Measurements from ENCODE around the gene ERICH4.
"Not testable (repeated sequence)": the region's sequence is repeated elsewhere in the genome, so short reads cannot be mapped to it uniquely, and the experiment has no call there.

The ERICH4 gene, protein sequence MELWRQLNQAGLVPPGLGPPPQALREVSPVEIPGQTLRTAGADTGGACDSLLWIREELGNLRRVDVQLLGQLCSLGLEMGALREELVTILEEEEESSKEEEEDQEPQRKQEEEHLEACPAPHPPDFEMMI

DNA sequence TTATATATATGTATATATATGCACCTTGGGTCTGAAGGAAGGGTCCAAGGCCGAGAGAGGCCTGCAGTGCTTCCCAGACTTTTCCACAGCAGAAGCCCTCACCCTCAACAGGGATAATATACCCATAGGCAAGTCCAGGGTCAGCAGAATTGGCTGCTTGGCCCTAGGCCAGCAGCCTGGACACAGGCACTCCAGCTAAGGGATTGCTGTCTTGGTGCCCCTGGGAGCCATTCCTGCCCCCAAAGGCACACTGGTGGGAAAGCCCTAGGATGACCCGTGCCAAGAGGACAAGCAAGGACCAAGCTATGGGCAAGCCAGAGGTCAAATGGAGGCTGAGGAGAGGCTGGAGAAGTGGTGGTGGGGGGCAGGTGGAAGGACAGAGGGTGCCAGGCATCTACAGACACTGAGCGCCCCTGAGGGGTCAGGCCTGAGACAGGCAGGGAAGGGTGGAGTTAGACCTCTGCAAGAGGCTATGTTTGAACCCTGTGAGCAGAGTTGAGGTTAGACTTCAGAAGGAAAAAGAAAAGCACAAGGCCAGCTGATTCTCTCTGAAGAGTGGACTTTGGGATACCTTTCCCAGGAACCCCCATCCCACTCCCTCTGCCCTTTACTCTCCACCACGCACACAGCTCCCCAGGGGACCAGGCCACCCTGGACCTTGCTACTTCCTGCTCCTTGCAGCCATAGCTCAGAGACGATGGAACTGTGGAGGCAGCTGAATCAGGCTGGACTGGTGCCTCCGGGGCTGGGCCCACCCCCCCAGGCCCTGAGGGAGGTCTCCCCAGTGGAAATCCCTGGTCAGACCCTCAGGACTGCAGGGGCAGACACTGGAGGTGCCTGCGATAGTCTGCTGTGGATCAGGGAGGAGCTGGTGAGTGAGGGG is at the start of gene ERICH4:
Gene ERICH4 (plus strand): TSS at position 684 of the 883 bp plus-strand sequence. CDS start 14 bp downstream, at position 698.
- no peak for DNase-seq

DNA sequence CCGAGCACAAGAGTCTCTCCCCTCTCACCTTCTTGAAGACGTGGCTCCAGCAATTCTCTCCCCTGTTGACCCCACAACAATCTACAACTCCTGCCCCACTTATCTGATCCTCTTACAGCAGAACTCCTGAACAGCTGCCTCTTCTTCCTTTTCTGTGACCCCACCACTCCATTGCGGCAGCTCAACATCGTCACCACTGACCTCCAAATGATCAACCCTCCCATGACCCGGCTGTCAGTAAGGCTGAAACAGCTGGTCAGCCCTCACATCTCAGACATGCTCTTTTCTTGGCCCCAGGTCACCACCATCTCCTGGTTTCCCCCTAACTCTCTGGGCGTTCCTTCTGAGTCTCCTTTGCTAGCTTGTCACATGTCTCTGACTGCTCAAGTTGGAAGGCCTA is 47.6 kb upstream of the ERICH4 start:
- DNase-seq: no peak

DNA sequence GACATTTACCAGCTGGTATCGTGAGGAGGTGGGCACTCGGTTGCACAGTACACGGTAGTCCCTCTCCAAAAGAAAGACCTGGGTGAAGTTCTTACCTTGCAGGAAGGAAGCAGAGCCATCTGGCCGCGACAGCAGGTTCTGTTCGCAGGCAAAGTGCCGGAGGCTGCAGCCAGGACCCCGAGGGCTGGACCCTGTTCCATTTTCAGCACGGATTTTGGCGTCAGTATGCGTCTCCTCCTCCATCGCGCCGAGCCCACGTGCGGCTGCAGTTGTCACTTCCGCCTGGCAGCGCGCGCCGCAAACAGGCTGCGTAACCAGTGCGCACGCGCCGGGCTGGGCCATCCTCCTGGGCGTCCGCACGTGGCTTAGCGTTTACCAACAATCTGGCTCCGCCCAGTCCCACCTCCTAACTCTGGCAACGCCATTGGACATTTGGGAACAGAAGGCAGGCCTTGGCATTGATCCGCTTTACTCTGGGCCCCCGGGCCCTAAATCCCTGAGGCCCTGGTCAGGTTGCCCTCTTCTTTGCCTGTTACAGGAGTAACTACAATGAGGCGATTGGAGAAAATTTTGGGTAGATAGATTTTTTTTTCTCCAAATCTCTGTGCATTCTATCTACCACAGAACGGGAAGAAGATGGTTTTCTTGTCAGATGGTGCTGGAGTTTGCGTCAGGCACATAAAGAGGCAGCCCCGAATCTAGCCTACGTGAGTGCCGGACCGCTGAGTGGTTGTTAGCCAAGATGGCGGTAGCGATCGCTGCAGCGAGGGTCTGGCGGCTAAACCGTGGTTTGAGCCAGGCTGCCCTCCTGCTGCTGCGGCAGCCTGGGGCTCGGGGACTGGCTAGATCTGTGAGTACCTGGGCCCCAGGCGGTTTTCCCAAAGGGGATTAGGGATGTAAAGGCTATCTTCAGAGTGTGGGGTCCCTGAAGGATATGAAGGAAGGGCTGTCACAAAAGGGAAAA is 45.6 kb upstream of the ERICH4 start, which contains the start of the genes BCKDHA and EXOSC5:
Gene BCKDHA (plus strand): TSS at position 733 of the 964 bp plus-strand sequence. CDS start 10 bp downstream, at position 743.
Gene EXOSC5 (minus strand): TSS at position 274 of the 964 bp plus-strand sequence. CDS start 31 bp downstream, at position 243.
- peak; percentile 100 for DNase-seq

DNA sequence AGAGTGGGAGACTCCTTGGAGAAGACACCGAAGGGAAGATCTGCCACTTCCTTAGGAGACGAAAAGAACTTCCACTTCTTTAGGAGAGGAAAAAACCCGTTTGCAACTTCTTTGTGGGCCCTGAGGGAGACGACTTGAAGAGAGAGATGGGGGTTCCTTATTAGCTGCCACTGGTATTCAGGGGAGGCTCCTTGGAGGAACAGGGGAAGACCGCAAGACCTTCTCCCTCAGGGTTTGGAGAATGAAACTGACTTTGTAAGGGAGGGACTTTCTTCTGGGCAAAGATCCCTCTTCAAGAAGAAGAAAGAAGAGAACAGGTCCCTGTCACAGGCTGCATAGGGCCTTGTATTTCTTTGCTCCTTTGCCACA is 44.9 kb upstream of the ERICH4 start:
- peak; percentile 42 for DNase-seq

DNA sequence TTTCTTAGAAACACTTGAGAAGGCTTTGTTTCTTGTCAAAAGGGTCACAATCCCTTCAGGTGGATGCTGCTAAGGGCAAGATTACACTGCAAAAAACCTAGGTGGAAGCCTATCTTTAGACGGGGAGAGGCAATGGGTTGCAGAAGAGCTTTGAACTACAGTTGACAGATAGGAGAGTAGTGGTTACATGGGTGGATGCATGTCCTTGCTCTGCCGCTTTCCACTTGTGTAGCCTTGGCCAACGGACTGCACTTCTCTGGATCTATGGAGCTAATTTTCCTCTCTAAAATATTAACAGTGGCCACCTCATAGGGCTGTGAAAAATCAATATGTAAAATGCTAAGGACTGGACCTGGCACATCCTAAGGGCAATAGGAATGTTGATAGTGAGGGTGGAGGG is 44.4 kb upstream of the ERICH4 start:
- DNase-seq: no peak

DNA sequence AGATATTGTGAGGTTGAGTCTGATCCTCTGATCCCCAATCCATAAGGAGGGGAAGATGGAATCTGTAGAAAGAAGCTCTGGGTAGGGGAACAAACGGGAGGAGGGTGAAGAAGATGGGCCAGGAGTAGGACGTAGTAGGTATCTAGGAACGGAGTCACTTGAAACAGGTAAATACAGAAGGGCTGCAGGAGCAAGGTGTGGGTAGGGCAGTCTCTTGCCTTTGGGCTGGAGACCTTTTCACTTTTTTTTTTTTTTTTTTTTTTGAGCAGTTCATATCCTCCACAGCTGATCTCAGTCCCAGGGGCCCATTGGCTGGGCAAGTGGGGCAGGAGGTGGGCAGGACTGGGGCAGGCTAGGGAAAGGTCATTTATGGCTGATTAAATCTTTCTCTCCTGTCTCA is 43.9 kb upstream of the ERICH4 start:
- no peak for DNase-seq

DNA sequence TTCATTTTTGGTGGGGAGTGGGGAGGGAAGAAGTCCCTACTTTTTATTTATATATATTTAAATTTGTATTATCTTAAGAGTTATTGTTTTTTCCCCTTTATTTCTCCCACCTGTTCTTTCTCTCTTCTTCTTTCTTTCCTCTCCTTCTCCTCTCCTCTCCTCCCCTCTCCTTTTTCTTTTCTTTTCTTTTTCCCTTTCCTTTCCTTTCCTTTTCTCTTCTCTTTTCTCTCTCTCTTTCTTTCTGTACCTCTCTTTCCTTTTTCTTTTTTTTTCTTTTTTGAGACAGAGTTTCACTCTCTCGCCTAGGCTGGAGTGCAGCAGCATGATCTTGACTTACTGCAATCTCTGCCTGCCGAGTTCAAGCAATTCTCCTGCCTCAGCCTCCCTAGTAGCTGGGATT is 43.4 kb upstream of the ERICH4 start:
- DNase-seq: no peak

DNA sequence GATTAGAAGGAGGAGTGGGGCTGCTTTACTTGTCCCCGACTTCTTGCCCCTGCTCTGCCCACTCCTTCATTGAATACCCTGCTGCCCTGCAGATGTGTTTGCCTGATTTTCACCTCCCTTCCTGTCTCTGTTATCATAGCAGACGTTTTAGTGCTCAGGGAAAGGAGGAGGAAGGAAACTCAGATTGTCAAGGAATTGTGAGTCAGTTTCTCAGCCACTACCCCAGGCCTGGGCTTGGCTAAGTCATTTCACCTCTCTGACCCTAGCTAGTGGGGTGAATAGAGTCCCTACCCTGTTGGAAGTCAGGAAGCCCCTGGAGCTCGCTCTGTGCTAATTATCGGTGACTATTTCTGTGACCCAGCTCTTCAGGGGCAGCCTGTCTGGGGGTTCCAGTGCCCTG is 41.5 kb upstream of the ERICH4 start:
- no peak for DNase-seq

DNA sequence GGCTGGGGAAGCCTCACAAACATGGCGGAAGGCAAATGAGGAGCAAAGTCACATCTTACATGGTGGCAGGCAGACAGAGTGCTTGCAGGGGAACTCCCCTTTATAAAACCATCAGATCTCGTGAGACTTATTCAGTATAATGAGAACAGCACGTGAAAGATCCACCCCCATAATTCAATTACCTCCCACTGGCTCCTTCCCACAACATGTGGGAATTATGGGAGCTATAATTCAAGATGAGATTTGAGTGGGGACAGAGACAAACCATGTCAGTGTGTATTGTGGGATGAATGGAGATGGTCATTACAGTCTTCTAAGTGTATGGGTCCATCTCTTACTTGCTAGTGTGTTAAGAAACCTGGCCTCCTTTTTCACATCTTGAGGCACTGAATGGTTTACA is 40.9 kb upstream of the ERICH4 start:
- no peak for DNase-seq

DNA sequence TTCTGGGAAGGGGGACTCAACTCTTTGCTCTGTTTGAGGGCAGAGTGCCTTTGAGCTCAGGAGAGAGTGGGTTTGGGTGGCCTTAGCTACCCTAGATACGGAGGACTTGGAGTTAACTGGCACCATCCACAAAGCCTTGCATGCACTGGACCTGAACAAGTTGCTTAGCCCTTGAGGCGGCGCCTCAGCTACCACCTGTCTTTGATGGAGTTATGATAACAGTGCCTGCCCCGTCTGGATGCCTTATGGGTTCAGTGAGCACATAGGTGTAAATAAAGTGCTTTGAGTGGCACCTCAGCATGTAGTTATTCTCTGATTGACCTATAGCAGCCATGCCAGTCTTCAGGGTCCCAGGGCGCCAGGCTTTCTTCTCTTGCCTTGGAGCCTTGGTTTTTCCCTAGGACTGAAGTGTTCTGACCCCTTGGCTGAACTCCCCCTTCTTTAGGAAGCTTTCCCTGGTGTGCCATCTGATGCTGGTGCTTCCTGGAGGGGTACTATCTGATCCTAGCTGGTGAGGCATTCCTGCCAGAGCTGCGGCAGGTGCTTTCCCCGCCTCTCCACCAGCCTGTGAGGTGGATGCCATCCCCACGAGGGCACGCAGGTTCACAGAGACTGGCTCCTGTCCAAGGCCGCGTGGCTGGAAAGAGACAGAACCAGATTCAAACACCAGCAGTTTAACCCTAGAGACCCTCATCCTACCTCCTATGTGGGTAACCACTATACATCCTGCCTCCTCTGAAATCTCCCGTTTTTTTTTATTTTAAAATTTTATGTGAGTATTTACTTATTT is 39.6 kb upstream of the ERICH4 start:
- DNase-seq: no peak

DNA sequence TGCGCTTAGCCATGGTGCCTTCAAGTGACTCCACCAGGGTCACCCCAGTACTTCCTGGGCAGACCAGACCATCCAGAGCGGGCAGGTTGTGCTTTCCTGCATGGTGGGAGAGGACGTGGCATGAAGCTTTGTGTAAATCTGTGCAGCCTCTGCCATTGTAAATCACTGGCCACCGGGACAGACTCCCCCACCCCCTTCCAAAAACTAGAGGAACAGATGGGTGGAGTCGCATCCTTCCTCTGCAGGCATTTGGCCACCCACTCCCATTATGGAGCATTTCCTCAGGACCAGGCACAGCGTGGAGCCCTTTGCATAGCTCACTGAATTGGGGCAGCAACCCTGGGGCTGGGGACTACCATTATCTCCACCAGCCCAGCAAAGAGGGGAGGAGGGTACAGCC is 37.2 kb upstream of the ERICH4 start:
- no peak for DNase-seq

DNA sequence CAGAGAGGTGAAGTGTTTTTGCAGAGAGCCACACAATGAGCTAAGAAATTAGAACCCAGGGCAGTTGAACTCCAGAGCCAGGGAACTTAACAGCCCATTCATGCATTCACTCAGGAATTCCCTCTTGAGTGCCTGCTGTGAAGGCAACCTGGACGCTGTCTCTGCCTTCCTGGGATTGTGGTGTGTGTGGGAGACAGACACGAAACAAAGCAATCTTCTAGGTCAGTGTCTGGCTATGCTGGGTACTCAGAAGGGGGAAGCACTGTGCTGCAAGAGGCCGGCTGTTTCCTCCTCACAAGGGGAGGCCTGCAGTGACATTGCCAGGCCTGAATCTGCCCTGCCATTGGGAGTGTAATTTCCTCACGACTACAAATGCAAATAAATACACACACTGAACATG is 35.7 kb upstream of the ERICH4 start:
- DNase-seq: peak; percentile 59

DNA sequence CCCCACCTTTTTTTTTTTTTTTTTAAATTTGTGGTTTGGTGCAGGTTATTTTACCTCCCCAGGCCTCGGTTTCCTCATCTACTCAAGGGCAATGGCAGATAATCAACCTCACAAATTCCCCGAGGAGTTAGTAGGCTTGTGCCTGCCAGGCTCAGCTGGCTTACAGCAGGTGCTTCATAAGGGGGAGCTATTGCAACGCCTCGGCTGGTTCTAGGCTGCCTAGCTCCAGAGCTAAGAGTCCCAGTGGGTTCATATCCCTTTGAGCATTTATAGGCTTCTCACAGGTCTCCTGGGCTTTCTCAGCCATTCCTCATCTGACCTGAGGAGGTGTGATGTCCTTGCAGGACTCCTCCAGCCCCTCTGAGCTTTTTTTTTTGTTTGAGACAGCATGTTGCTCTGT is 34.7 kb upstream of the ERICH4 start:
- no peak for DNase-seq

DNA sequence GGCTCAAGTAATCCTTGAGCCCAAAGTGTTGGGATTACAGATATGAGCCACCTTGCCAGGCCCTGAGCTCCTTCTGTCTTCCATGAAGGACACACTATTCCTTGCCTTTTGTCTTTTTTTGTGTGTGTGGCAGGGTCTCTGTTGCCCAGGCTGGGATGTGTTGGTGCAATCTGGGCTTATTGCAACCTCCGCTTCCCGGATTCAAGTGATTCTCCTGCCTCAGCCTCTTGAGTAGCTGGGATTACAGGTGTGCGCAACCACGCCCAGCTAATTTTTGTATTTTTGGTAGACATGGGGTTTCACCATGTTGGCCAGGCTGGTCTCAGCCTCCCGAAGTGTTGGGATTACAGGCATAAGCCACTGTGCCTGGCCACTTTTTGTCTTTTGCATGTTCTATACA is 34.1 kb upstream of the ERICH4 start:
- not testable (repeated sequence) for DNase-seq

DNA sequence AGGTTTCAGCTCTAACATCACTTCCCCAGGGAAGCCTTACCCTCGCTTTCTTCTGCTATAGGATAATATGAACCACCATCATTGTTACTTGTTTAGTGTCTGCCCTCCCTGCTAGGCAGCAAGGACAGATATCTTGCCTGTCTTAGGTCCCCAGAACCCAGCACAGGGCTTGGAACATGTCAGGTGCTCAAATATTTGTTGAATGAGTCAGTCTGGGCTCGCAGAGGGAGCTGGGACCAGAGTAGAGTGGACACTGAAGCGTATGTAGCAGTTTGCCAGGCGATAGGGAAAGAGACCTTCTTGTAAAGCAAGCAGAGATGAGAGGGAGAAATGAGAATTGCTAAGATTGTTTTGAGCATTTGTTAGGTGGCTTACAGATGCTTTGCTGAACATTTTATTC is 33.7 kb upstream of the ERICH4 start:
- DNase-seq: no peak

DNA sequence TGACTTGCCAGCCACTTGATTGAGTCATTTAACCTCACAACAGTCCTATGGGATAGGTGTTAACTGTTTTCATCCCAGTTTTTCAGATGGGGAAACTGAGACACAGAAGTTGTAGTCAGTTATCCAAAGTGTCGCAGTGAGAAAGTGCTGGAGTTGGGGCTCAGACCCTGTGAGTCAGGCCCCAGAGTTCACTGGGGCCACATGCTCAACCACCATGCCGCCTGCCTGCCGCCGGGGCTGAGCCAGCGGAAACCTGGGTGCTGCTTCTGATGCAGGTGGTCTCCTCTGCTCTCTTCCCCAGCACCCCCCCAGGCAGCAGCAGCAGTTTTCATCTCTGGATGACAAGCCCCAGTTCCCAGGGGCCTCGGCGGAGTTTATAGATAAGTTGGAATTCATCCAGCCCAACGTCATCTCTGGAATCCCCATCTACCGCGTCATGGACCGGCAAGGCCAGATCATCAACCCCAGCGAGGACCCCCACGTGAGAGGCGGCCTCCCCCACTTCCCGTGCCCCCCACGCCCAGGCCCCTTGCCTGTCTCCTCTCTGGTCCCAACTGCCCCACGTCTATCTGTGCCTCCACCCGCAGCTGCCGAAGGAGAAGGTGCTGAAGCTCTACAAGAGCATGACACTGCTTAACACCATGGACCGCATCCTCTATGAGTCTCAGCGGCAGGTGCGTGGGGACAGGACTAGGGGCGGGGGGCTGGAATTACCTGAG is 32.5 kb upstream of the ERICH4 start:
- no peak for DNase-seq

DNA sequence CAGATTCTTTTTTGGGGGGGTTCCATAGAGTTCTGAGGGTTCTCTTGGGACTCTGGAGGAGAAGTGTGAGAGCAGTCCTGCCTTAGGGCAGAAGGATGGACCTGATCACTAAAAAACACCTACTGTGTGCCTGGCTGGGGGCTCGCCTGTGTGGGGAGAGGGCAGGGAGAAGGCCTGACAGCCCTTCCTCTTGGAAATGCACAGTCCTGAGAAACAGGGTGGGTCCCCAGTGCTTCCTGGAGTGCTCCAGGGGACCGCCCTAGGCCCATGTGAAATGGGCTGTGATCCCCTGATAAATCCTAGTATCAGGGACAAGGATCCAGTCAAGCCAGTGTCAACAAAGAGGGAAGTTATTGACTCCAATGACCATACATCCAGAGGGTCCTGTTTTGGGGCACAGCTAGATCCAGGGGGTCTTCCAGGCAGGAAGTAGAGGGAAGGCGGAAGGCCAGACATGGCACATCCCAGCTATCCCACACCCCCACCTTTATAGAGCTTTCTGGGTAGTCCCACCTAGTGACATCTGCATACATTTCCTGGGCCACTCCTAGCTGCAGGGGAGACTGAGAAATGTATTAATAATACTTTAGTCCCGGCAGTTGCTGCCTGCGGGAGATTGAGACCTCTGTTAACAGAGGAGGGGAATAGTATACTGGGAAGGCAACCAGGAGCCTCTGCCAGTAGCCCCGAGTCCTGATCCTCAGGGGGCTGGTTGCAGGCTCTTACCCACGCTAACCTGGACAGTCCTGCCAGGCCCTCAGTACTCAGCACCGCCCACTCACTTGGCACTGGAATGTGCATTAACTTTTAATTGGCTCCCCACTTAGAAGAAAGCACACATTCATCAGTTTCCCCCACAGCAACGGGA is 31.6 kb upstream of the ERICH4 start:
- DNase-seq: no peak

DNA sequence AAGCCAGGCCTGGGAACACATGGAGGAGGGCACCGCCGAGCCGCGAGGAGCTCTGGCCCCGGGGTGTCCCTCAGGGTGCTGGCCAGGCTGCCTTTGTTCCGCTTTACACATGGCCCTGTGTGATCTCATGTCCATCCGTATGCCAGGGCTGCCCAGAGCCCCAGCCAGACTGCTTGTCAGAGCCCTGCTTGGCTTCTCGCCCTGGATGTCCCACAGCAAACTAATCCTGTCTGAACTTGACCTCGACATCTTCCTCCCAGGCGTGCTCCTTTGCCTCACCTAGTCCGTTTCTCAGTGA is 31.0 kb upstream of the ERICH4 start:
- DNase-seq: no peak

DNA sequence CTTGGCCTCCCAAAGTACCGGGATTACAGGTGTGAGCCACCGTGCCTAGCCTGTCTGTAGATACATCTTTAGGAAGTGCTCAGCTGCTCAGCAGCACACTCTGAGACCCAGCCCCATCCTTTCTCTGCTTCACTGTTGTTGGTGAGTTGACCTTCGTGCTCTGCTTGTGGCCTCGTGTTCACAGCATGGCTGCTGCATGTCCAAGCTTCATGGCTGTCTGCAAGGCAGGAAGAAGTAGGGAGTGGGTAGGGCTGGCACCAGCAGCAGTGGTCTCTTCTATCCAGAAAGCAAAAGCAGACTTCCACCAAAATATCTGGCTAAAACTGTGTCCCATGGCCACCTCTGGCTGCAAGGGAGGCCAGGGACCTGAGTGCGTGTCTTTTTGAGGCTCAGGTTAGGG is 30.0 kb upstream of the ERICH4 start:
- DNase-seq: no peak

DNA sequence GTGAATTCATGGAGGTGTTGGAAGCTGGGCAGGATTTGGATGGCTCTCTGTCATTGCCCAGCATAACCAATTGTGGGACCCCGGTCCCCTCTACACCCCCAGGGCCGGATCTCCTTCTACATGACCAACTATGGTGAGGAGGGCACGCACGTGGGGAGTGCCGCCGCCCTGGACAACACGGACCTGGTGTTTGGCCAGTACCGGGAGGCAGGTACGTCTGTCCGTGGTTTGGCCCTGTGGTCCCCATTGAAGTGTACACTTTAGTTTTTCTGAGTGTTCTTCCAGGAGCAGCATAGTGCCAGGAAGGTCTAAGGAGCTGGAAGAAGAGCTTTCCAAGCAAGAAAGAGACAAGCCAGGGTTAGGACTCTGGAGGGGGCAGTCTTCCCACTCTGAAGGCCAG is 29.0 kb upstream of the ERICH4 start:
- no peak for DNase-seq

DNA sequence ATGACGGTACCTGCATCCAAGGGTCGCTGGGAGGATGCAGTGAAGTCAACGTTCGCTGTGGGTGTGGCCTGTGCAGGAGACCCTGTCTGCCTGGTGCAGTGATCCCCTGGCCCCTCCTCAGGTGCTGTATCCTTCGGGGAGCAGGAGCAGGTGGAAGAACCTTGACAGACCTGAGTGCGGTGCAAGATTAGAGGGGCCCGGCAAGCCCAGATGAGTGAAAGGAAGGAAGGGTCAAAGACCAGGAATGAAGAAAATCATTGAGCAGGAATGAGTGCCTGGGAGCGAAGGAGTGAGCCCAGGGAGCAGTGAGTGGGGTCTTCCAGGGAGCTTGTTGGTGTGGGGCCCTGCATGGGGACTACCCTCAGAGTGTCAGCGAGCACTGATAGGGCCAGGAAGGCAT is 28.5 kb upstream of the ERICH4 start:
- DNase-seq: no peak

Data from suppressor macrophage treated with lipopolysaccharide for 4 hours (primary cell).